T follicular helper cell (primary cell): ENCODE data around the gene SEC23B.
A peak's percentile ranks its signal among the peaks of the same experiment; 100 is the strongest.
"Not testable (repeated sequence)": the region's sequence is repeated elsewhere in the genome, so short reads cannot be mapped to it uniquely, and the experiment has no call there.

Experiments
- DNase-seq: peaks from one replicate; pipeline ENCODE4 v3.0.0-alpha.2; 2020; ENCODE audit warnings: low read depth
- total RNA-seq, 2 experiments: gene quantifications; one replicate each; lab custom pipeline; 2026; lab: John Stamatoyannopoulos, UW

Gene SEC23B
- total RNA-seq = 72.6 to 136 reads per million in 2 experiments

- DNase-seq = peak; percentile 96
These were observed at the start of gene SEC23B for GRCh38 chr20:18507218-18508191. SEC23B (plus strand) TSS chr20:18507940; CDS start chr20:18510836, 2,896 bp downstream.

- no peak for DNase-seq
These were observed 42.1 kb upstream of the SEC23B start for GRCh38 chr20:18465536-18466200.

GRCh38 chr20:18466574-18466893 is 41.2 kb upstream of the SEC23B start:
- no peak for DNase-seq

- peak; percentile 87 for DNase-seq
These were observed 40.6 kb upstream of the SEC23B start, which contains the start of the genes DZANK1 and POLR3F for GRCh38 chr20:18466894-18467730. DZANK1 (minus strand) TSS chr20:18467030; CDS start chr20:18465358, 1,672 bp downstream. POLR3F (plus strand) TSS chr20:18467390; CDS start chr20:18467507, 117 bp downstream.

GRCh38 chr20:18477218-18477617 is 30.5 kb upstream of the SEC23B start:
- DNase-seq = no peak

- DNase-seq = no peak
These were observed 29.9 kb upstream of the SEC23B start for GRCh38 chr20:18477821-18478220.

GRCh38 chr20:18481596-18481995 is 26.1 kb upstream of the SEC23B start:
- no peak for DNase-seq

- DNase-seq = no peak
These were observed 19.4 kb upstream of the SEC23B start for GRCh38 chr20:18488301-18488700.

GRCh38 chr20:18496042-18496441 is 11.7 kb upstream of the SEC23B start:
- DNase-seq = no peak

GRCh38 chr20:18496740-18497592 is 10.8 kb upstream of the SEC23B start, which contains the start of gene RBBP9:
RBBP9 (minus strand) TSS chr20:18497225; CDS start chr20:18497167, 58 bp downstream.
- peak; percentile 49 for DNase-seq

- DNase-seq = no peak
These were observed 10.1 kb upstream of the SEC23B start for GRCh38 chr20:18497603-18498002.

GRCh38 chr20:18501672-18502071 is 6.1 kb upstream of the SEC23B start:
- not testable (repeated sequence) for DNase-seq

GRCh38 chr20:18504479-18505060 is 3.2 kb upstream of the SEC23B start:
- no peak for DNase-seq

GRCh38 chr20:18506744-18507143 is 996 bp upstream of the SEC23B start:
- no peak for DNase-seq

GRCh38 chr20:18511571-18511970 is 3.8 kb downstream of the SEC23B start:
- DNase-seq = no peak

- DNase-seq = no peak
These were observed 5.5 kb downstream of the SEC23B start for GRCh38 chr20:18513208-18513607.

GRCh38 chr20:18514127-18514526 is 6.4 kb downstream of the SEC23B start:
- no peak for DNase-seq

GRCh38 chr20:18515973-18516372 is 8.2 kb downstream of the SEC23B start:
- no peak for DNase-seq

- DNase-seq = not testable (repeated sequence)
These were observed 14.3 kb downstream of the SEC23B start for GRCh38 chr20:18522066-18522465.

GRCh38 chr20:18523066-18523465 is 15.3 kb downstream of the SEC23B start:
- DNase-seq = no peak
